B cell (primary cell): Measurements from ENCODE around the gene DPP4. TPM values are rescaled to one million over a fixed set of nuclear protein-coding genes. Genes with fewer than 3 reads are reported as not detected.

ENCODE experiments used
- ATAC-seq: fragments of 200-7000 bp; cut with Tn5 transposase; one replicate; pipeline ENCODE4 v1.10.0; 2021; ENCODE audit warnings: low read depth, mild to moderate bottlenecking, moderate number of reproducible peaks, moderate library complexity
- CTCF ChIA-PET: fragments of 350-600 bp; sonication (Branson Sonifier 250); formaldehyde crosslinking; loops from one replicate; lab custom pipeline; 2021; ENCODE audit warnings: antibody characterized with exemption, inconsistent platforms; lab: Charles Lee
- POLR2A ChIA-PET: fragments of 350-600 bp; sonication (Branson Sonifier 250); formaldehyde crosslinking; loops from one replicate; lab custom pipeline; 2021; ENCODE audit warnings: antibody characterized with exemption; lab: Charles Lee
- DNase-seq: peaks from one replicate; pipeline ENCODE4 v3.0.0; 2013
- H2AFZ ChIP-seq: 2 replicates; pipeline ENCODE4 v1.6.1; 2012; ENCODE audit warnings: mild to moderate bottlenecking, low read depth, low read length; ENCODE audit not compliant: insufficient read depth, poor library complexity, severe bottlenecking
- H3K27ac ChIP-seq, 2 donors: 1 replicate in 1 of 2; 2 replicates in 1 of 2; pipeline ENCODE4 v1.5.1; 2012 to 2013; ENCODE audit warnings: low read length in 2 of 2, mild to moderate bottlenecking in 2 of 2, moderate library complexity in 1 of 2
- H3K27me3 ChIP-seq, 4 experiments: fragments of 200-600 bp in 1 of 4; sonication (generic) in 1 of 4; replicated peaks in 1 of 4; 1 replicate in 2 of 4; 2 replicates in 2 of 4; pipeline versions ENCODE4 v1.6.1 to v1.7.0; 2013 to 2016; ENCODE audit warnings: low read length in 3 of 4, mild to moderate bottlenecking in 2 of 4, mixed read lengths in 1 of 4, moderate library complexity in 1 of 4; ENCODE audit not compliant: insufficient read depth in 4 of 4, control insufficient read depth in 3 of 4; ENCODE audit errors: control extremely low read depth in 1 of 4
- H3K36me3 ChIP-seq, 2 experiments: replicated peaks in 1 of 2; 1 replicate in 1 of 2; 2 replicates in 1 of 2; pipeline versions ENCODE4 v1.6.1 to v1.7.1; 2013; ENCODE audit warnings: low read length in 1 of 2; ENCODE audit not compliant: insufficient read depth in 2 of 2, control insufficient read depth in 1 of 2; ENCODE audit errors: control extremely low read depth in 1 of 2, extremely low read depth in 1 of 2
- H3K4me1 ChIP-seq, 2 donors: fragments of 200-600 bp in 1 of 2; sonication (generic) in 1 of 2; 1 replicate in 1 of 2; 2 replicates in 1 of 2; pipeline versions ENCODE4 v1.5.1 to v1.6.1; 2013 to 2017; ENCODE audit warnings: low read length in 2 of 2; ENCODE audit not compliant: control insufficient read depth in 2 of 2, insufficient read depth in 2 of 2
- H3K4me2 ChIP-seq: replicated peaks from 2 replicates; pipeline ENCODE3; 2012; ENCODE audit warnings: mild to moderate bottlenecking, low read depth, low read length; ENCODE audit not compliant: poor library complexity, severe bottlenecking
- H3K4me3 ChIP-seq, 5 experiments: fragments of 200-600 bp in 1 of 5; sonication (generic) in 1 of 5; 1 replicate in 3 of 5; 2 replicates in 2 of 5; pipeline versions ENCODE4 v1.5.1 to v1.7.0; 2011 to 2016; ENCODE audit warnings: low read length in 4 of 5, mild to moderate bottlenecking in 4 of 5, low read depth in 2 of 5, control low read depth in 1 of 5, moderate library complexity in 1 of 5; ENCODE audit not compliant: insufficient read depth in 1 of 5; ENCODE audit errors: control extremely low read depth in 1 of 5, extremely low read depth in 1 of 5
- H3K79me2 ChIP-seq: fragments of 200-600 bp; sonication (generic); one replicate; pipeline ENCODE4 v1.6.0; 2016; ENCODE audit warnings: low read length; ENCODE audit not compliant: control insufficient read depth, insufficient read depth
- H3K9ac ChIP-seq: fragments of 200-600 bp; sonication (generic); 2 replicates; pipeline ENCODE4 v1.6.1; 2017; ENCODE audit warnings: mild to moderate bottlenecking, low read length, moderate library complexity
- H3K9me3 ChIP-seq, 3 donors: one replicate each; pipeline versions ENCODE4 v1.6.1 to v1.7.1; 2013; ENCODE audit warnings: low read length in 2 of 3; ENCODE audit not compliant: control insufficient read depth in 2 of 3, insufficient read depth in 1 of 3; ENCODE audit errors: control extremely low read depth in 1 of 3
- H4K20me1 ChIP-seq: 2 replicates; pipeline ENCODE4 v1.6.0; 2012; ENCODE audit warnings: mild to moderate bottlenecking, low read length; ENCODE audit not compliant: insufficient read depth, control insufficient read depth, poor library complexity, severe bottlenecking
- H3K27ac Mint-ChIP-seq: one replicate; pipeline ENCODE4 v1.8.0; 2021; ENCODE audit warnings: mixed read lengths
- H3K27me3 Mint-ChIP-seq: one replicate; pipeline ENCODE4 v1.8.0; 2021; ENCODE audit warnings: mixed read lengths
- H3K4me1 Mint-ChIP-seq: one replicate; pipeline ENCODE4 v1.8.0; 2021; ENCODE audit warnings: mixed read lengths
- H3K4me3 Mint-ChIP-seq: one replicate; pipeline ENCODE4 v1.8.0; 2021; ENCODE audit warnings: mixed read lengths
- H3K9me3 Mint-ChIP-seq: one replicate; pipeline ENCODE4 v1.8.0; 2022; ENCODE audit warnings: mixed read lengths; ENCODE audit not compliant: insufficient read depth
- CTCF ChIP-seq: fragments of 200-600 bp; IDR thresholded peaks from one replicate; pipeline ENCODE4 v1.8.0; 2022; ENCODE audit warnings: antibody characterized with exemption, mild to moderate bottlenecking
- EZH2 ChIP-seq: IDR thresholded peaks from 2 replicates; pipeline ENCODE4 v1.6.1; 2012; ENCODE audit warnings: borderline replicate concordance, low read depth, mild to moderate bottlenecking, moderate library complexity, low read length; ENCODE audit not compliant: insufficient read depth, poor library complexity, severe bottlenecking
- WGBS: methylation state at CpG from one replicate; pipeline ENCODE4 v1.1.5; 2013; ENCODE audit warnings: missing lambda C conversion rate; ENCODE audit not compliant: insufficient coverage; 5-methylcytosine and 5-hydroxymethylcytosine counted together
- intact Hi-C: fragments of 100-400 bp; cut with micrococcal nuclease; formaldehyde crosslinking; loops from one replicate; pipeline ENCODE4 v1.10.0; 2022
- polyA plus RNA-seq: library from polyadenylated mRNA; depleted of rRNA; stranded (reverse); fragments of >200 nt; gene quantifications from 2 replicates; pipeline ENCODE4 v1.2.3, GENCODE V29; 2012
- total RNA-seq, 2 donors: library from RNA; stranded (reverse); fragments of 120-200 nt in 1 of 2; gene quantifications; 1 replicate in 1 of 2; 2 replicates in 1 of 2; pipeline versions ENCODE4 v1.2.3 to v1.2.4, GENCODE V29; 2013 to 2022

Gene DPP4
- total and polyA plus RNA-seq, 2 donors (not counting 1 experiment from before 2014, with no cell fraction given), result 0.18 to 1.2 TPM

GRCh38 chr2:161983866-161984265, 90.1 kb downstream of the DPP4 start:
- Histone ChIP-seq H3K36me3 (no peaks in the 10 kb centered on the region), H3K79me2 (no peaks in the 10 kb centered on the region), H3K27ac (no peak overlapping the region), H2AFZ (no peak overlapping the region), H3K27me3 (peaks cover 0 to 2% (median 0%) of the 10 kb centered on the region in 4 experiments), H3K4me2 (no peak overlapping the region), H3K9me3 (no peaks in the 10 kb centered on the region), H4K20me1 (no peaks in the 10 kb centered on the region), H3K4me1 (no peaks in the 10 kb centered on the region), H3K9ac (no peak overlapping the region), H3K4me3 (no peak overlapping the region)
- Mint-ChIP-seq H3K9me3 (no peaks in the 10 kb centered on the region), H3K4me1 (no peaks in the 10 kb centered on the region), H3K27me3 (no peaks in the 10 kb centered on the region), H3K27ac (no peak overlapping the region), H3K4me3 (no peak overlapping the region)
- no CpG with 5 or more reads among the region's 1 CpG for WGBS
- DNase-seq (no peak), ATAC-seq (no peak)
- POLR2A ChIA-PET, result no interaction called here
- TF ChIP-seq CTCF, result no peak
- no peak for TF ChIP-seq EZH2
- CTCF ChIA-PET, result no interaction called here
- intact Hi-C loops, result no loop called here

GRCh38 chr2:161983331-161983651, 90.7 kb downstream of the DPP4 start:
- Histone ChIP-seq H2AFZ (no peak overlapping the region), H3K36me3 (no peaks in the 10 kb centered on the region), H3K79me2 (no peaks in the 10 kb centered on the region), H3K4me2 (no peak overlapping the region), H3K4me3 (no peak overlapping the region), H3K27ac (no peak overlapping the region), H3K9me3 (no peaks in the 10 kb centered on the region), H4K20me1 (no peaks in the 10 kb centered on the region), H3K9ac (no peak overlapping the region), H3K4me1 (no peaks in the 10 kb centered on the region), H3K27me3 (peaks cover 0 to 2% (median 0%) of the 10 kb centered on the region in 4 experiments)
- no peak for TF ChIP-seq CTCF
- no peak for TF ChIP-seq EZH2
- ChIA-PET CTCF (no interaction called here), POLR2A (no interaction called here)
- no CpG with 5 or more reads among the region's 1 CpG for WGBS
- Mint-ChIP-seq H3K27ac (no peak overlapping the region), H3K4me3 (no peak overlapping the region), H3K9me3 (no peaks in the 10 kb centered on the region), H3K27me3 (no peaks in the 10 kb centered on the region), H3K4me1 (no peaks in the 10 kb centered on the region)
- DNase-seq (no peak), ATAC-seq (no peak)
- intact Hi-C loops, result no loop called here
